ENCODE results near the gene NDNF. TPM values are rescaled to one million over a fixed set of nuclear protein-coding genes. Genes with fewer than 3 reads are reported as not detected.

Gene NDNF
- total RNA-seq, 2 donors from 2014 or later = 0.13 to 2.5 TPM

DNA sequence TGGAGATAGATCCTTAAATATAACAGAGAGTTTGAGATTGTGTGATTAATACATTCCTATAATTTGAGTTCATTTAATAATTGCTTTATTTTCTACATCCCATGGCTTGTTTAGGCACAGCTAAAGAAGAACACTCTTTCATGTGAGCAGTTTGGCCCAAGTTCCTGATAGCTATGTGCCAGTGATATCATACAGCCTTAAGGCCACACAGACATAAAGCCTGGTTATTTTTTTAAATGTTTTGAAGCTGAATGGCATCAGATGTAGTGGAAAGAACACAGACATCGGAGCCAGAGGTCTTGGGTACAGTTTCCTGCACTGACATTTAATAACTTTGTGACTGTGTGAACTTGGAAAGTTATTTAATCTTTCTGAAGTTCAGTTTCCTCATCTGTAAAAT, 7.0 kb upstream of the NDNF start:
- Mint-ChIP-seq H3K4me1 (peaks cover 4% of the 10 kb centered on the region), H3K9me3 (no peaks in the 10 kb centered on the region), H3K4me3 (no peak overlapping the region), H3K27me3 (peaks cover 30% of the 10 kb centered on the region), H3K27ac (no peak overlapping the region), H3K36me3 (ENCODE audit: low read depth) (no peaks in the 10 kb centered on the region)
- ATAC-seq (replicated peaks) = no peak

DNA sequence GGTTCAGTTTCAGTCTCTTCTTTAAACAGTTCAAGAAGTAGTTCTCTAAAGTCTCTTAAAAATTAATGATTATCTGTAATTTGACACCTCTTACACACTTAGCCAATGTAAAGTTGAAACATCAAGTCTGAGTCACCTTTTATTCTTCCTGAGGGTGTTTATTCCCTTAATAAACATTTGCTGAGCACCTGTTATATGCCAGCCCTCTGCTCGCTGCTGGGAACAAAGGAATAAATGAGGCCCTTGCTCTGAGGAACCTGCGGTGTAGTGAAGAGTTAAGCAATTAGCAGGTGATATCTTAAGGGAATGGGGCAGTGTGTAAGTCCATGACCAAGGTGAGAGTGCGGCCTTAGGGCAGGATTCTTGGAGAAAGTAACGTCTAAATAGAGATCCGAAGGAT, 5.2 kb upstream of the NDNF start:
- H3K36me3 Mint-ChIP-seq (ENCODE audit: low read depth) = peaks cover 5% of the 10 kb centered on the region
- H3K4me1 Mint-ChIP-seq = peaks cover 8% of the 10 kb centered on the region
- H3K27ac Mint-ChIP-seq = no peak overlapping the region
- no peak for ATAC-seq (replicated peaks)
- peaks cover 44% of the 10 kb centered on the region for H3K27me3 Mint-ChIP-seq
- no peak overlapping the region for H3K4me3 Mint-ChIP-seq
- H3K9me3 Mint-ChIP-seq = no peaks in the 10 kb centered on the region

DNA sequence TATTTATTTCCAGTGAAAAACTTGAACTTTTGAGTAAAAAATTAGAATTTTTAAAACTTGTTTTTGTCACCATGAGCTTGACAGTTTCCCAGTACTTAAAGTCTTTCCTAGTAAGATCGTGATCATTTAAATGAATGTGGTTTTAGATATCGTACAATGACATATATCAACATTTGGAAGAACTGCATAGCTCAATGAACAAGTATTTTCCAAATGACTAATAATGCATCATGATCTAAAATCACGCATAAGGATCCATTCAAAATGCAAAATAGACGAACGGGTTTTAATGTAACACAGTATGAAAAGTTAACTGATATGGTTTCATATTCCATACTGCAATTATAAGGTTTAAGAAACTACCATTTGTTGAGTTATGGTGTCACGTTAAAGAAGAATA, 4.1 kb upstream of the NDNF start:
- Mint-ChIP-seq H3K4me1 (peaks cover 8% of the 10 kb centered on the region), H3K27ac (no peak overlapping the region), H3K9me3 (no peaks in the 10 kb centered on the region), H3K36me3 (ENCODE audit: low read depth) (peaks cover 5% of the 10 kb centered on the region), H3K4me3 (no peak overlapping the region), H3K27me3 (peaks cover 45% of the 10 kb centered on the region)
- ATAC-seq (replicated peaks) = peak; percentile 29

DNA sequence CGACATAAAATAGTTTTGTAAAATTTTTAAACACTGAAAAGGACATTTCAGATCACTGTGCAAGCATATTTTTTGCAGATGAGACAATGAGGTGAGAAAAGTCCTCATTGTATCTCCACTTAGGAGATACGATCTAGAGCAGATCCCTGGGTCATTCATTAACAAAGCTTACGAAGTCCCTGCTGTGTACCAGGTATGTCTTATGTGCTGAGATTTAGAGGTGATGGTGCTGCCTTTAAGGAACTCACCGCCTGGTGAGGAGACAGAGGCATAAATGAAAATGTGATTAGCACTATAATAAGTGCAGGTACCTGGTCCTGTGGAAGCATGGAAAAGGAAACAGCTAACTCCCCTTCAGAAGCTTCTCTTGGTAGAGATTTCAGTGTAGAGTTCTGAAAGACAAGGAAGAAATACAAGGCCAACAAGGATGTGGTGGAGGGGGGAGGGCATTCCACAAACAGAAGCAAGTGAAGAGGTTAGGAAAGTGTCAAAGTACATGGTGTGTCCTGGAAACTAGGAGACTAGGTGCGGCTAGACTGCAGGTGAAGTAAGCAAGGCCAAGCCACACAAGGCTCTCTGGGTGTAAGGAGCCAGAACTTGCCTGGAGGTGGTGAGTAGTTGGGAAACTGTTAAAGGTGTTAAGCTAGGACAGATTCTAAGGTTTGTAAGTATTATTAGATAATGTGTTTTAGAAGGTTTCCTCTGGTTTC, 1.5 kb upstream of the NDNF start:
- Mint-ChIP-seq H3K27ac (no peak overlapping the region), H3K9me3 (no peaks in the 10 kb centered on the region), H3K4me3 (peak overlapping the region; percentile 85), H3K36me3 (ENCODE audit: low read depth) (peaks cover 11% of the 10 kb centered on the region), H3K27me3 (peaks cover 57% of the 10 kb centered on the region), H3K4me1 (peaks cover 8% of the 10 kb centered on the region)
- ATAC-seq (replicated peaks) = no peak

DNA sequence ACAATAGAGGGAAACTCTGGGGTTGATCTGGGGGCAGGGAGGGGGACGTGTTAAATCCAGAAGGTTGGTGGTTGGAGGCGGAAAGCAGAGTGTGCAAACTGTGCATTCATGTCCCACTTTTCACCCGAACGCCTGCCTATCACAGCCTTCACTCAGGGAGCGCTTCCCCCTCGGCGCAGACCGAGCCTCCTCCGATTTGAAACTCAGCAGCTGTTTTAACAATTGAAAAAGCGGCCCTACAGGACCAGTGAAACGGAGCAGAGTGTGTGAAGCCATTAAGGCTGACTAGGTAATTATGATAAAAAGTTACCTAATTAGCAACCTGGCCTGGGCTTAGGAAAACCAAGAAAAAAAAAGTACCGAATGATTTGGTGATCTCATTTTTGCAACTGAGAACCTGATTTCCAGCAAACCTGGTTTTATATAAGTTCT, 685 bp upstream of the NDNF start:
- no peak overlapping the region for H3K27ac Mint-ChIP-seq
- H3K36me3 Mint-ChIP-seq (ENCODE audit: low read depth) = peaks cover 11% of the 10 kb centered on the region
- H3K9me3 Mint-ChIP-seq = no peaks in the 10 kb centered on the region
- peaks cover 59% of the 10 kb centered on the region for H3K27me3 Mint-ChIP-seq
- H3K4me1 Mint-ChIP-seq = peaks cover 5% of the 10 kb centered on the region
- peak; percentile 5 for ATAC-seq (replicated peaks)
- peak overlapping the region; percentile 85 for H3K4me3 Mint-ChIP-seq

DNA sequence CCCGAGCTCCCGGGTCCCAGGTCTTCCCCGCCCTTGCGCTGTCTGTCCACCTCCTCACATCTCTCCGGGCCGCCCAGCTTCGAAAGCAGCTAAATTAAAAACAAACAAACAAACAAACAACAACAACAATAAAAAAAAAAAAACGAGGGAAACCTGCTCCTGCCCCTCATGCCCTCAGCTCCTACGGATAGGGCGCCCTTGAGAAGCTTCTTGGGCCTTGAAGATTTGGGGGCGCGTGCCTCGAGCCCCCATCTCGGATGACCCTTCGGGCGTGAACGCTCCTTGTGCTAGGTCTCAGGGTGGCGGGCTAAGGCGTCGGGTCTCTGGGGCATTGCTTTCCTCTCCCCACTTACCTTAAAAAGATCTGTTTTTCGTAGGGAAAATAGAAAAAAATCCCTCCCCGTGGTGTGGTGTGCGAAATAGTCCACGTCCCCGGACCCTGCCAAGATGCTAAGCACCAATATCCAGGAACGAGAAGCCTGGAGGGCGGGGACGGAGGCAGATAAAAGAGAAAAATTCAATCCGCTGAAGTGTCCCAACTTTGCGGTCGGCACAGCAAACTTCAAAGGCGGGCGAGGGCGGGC, 603 bp downstream of the NDNF start:
- H3K27me3 Mint-ChIP-seq = peaks cover 56% of the 10 kb centered on the region
- peaks cover 11% of the 10 kb centered on the region for H3K36me3 Mint-ChIP-seq (ENCODE audit: low read depth)
- peak overlapping the region; percentile 85 for H3K4me3 Mint-ChIP-seq
- H3K9me3 Mint-ChIP-seq = no peaks in the 10 kb centered on the region
- no peak overlapping the region for H3K27ac Mint-ChIP-seq
- ATAC-seq (replicated peaks) = no peak
- H3K4me1 Mint-ChIP-seq = peaks cover 5% of the 10 kb centered on the region

DNA sequence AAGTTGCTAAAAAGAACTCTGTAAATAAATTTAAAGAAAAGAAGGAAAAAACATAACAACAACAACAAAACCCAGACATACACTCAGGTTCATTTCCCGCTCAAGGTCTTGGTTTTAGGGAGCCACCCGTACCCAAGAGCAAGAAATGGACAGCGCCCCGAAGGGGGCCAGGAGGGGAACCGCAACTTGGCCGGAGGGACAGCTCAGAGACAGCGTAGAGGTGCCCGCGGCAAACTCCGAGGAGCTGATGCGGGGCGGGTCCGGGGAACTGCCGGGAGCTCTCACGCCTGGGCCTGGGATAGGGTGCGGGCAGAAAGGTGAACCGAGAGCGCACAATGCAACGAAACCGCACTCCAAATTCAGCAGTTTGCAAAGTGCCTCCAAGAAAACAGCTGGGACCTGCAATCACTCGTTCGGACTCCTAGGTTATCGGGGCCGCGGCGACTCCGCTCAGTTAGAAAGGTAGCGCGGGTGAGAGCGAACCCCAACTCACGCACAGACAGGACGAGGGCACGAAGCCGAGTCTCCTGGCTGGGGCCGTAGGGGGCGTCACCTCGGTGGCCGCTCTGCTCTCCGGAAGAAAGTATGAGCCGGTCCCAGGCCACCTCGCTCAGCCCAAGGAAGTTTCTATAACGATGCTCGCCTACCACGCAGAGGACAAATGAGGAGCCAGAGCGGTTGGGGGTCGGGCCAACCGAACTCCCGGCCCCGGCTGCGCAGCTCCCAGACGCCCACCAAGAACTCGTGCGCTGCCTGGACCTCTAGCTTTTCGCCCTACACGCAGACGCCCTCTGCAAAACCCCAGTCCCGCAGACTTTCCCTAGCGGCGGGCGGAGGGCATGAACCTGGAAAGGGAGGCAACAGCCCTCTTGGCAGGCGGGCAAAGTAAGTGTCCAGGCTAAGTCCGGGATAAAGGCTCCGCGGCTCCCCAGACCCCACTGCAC, 1.4 kb downstream of the NDNF start:
- Mint-ChIP-seq H3K27ac (no peak overlapping the region), H3K27me3 (peaks cover 56% of the 10 kb centered on the region), H3K4me3 (peak overlapping the region; percentile 85), H3K36me3 (ENCODE audit: low read depth) (peaks cover 11% of the 10 kb centered on the region), H3K4me1 (peaks cover 5% of the 10 kb centered on the region), H3K9me3 (no peaks in the 10 kb centered on the region)
- peak; percentile 15 for ATAC-seq (replicated peaks)

DNA sequence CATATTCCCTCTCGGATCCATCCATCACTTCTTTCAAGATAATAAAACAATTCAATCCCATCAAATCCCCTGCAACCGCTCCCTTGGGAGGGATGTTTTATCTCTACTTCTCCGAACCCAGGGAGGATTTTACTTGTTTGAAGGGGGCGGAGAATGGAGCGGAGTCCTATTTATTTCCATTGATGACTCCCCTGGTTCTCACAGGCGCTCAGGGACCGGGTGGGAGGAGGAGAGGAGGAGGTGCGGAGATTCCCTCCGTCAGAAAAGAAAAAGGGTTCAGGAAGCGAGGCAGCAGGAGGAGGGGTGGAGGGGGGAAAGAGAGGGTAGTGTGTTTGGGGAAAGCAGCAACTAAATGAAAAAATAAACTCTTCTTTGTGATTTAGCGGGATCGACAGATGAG, 2.1 kb downstream of the NDNF start:
- no peak for ATAC-seq (replicated peaks)
- H3K27ac Mint-ChIP-seq = no peak overlapping the region
- peaks cover 11% of the 10 kb centered on the region for H3K36me3 Mint-ChIP-seq (ENCODE audit: low read depth)
- H3K9me3 Mint-ChIP-seq = no peaks in the 10 kb centered on the region
- H3K4me3 Mint-ChIP-seq = peak overlapping the region; percentile 85
- peaks cover 5% of the 10 kb centered on the region for H3K4me1 Mint-ChIP-seq
- peaks cover 57% of the 10 kb centered on the region for H3K27me3 Mint-ChIP-seq

DNA sequence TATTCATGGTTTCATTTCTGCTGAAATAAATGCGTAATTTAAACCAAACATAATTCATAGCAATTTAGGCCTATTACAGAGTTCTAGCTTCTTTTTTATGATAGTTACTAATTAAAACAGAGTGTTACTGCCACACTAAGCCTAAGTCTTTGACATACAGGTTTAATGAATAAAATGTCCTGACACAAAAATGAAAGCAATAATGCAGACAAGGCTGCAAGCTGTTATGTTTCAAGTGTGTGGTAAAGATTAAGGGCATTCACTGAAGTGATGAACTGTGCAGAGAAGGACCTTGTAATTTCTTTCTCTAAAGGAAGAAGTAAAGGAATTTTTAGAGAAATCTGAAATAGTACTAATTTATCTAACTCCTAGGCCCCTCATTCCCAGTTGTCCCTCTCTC, 2.9 kb downstream of the NDNF start:
- no peaks in the 10 kb centered on the region for H3K9me3 Mint-ChIP-seq
- H3K4me1 Mint-ChIP-seq = peaks cover 5% of the 10 kb centered on the region
- peak overlapping the region; percentile 85 for H3K4me3 Mint-ChIP-seq
- no peak overlapping the region for H3K27ac Mint-ChIP-seq
- peaks cover 11% of the 10 kb centered on the region for H3K36me3 Mint-ChIP-seq (ENCODE audit: low read depth)
- ATAC-seq (replicated peaks) = no peak
- peaks cover 56% of the 10 kb centered on the region for H3K27me3 Mint-ChIP-seq

DNA sequence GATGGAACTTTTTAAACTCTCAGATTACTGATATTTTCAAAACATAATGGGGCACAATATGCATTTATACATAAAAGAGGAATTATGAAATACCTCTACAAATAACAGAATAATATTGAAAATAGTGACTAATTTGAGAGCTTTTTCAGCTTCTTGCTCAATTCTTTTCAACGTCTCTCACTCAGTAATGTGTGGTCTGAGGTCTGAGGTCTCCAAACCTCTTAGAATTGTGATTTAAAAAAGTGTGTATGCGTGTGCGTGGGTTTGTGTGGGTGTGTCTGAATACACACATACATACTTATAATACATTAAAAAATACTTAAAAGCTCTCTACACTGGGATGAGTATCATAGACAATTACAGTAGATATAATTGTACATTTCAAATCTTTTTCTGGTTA, 7.9 kb downstream of the NDNF start:
- no peak for ATAC-seq (replicated peaks)
- Mint-ChIP-seq H3K27me3 (peaks cover 17% of the 10 kb centered on the region), H3K4me1 (no peaks in the 10 kb centered on the region), H3K36me3 (ENCODE audit: low read depth) (no peaks in the 10 kb centered on the region), H3K27ac (no peak overlapping the region), H3K4me3 (no peak overlapping the region), H3K9me3 (no peaks in the 10 kb centered on the region)

DNA sequence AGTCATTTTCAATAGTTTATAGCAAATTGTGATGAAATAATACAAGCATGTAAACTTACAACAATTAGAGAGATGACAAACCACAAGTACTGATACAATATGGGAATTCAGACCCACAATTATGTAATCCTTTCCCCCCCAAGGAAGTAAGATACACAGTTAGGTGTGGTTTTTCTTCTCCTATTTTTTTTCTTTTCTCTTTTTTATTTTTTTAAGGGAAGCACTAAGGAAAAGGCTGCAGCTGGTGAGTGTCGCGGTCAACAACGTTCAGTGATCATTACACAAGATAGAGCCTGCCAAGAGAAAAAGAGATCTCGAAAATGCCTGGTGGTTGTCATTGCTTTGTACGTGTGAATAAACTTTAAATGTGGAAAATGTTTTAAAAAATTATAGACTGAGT, 9.8 kb downstream of the NDNF start:
- Mint-ChIP-seq H3K27ac (no peak overlapping the region), H3K36me3 (ENCODE audit: low read depth) (no peaks in the 10 kb centered on the region), H3K27me3 (peaks cover 14% of the 10 kb centered on the region)

DNA sequence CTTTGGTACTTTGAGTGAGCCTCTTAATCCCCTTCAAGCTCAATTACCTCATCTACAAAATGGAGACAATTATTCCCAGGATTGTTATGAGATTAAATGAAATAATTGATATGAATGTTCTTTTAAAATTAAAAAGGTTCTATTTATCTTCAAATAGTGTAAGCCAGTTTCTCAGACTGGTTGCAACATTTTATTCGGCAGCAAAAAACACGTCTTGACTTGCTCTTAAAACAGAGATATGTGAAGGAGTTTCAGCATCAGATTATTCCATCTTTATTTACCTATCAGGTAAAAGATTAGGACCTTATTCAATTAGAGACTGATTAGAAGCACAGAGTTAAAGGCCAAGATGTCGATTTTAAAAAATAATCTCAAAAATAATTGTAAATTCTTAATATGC, 10.5 kb downstream of the NDNF start:
- Mint-ChIP-seq H3K9me3 (no peaks in the 10 kb centered on the region), H3K27ac (no peak overlapping the region), H3K4me3 (no peak overlapping the region), H3K4me1 (no peaks in the 10 kb centered on the region), H3K27me3 (peaks cover 16% of the 10 kb centered on the region), H3K36me3 (ENCODE audit: low read depth) (no peaks in the 10 kb centered on the region)
- no peak for ATAC-seq (replicated peaks)

More for the DNA sequence above, 9.8 kb downstream of the NDNF start:
- Mint-ChIP-seq H3K4me3 (no peak overlapping the region), H3K4me1 (no peaks in the 10 kb centered on the region), H3K9me3 (no peaks in the 10 kb centered on the region)
- no peak for ATAC-seq (replicated peaks)

DNA sequence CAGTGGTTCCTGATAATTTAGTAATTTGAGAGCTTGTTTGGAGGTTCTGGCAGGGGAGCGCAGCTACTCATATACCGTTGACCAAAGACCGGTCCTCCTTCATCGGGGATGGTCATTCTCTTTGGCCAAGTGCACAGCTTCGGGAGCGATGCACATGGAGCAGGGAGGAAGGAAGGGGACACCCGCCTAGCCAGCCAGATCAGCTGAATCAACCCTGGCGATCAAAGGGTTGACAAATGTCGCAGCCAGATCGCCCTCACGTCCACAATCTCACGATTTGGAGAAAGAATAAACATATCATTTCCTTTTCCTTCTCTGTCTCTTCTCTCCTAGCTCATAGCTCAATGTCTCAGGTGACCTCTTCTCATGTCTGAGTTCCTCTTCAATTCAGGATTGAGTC, 11.1 kb downstream of the NDNF start:
- no peak for ATAC-seq (replicated peaks)
- Mint-ChIP-seq H3K27me3 (peaks cover 22% of the 10 kb centered on the region), H3K9me3 (no peaks in the 10 kb centered on the region), H3K36me3 (ENCODE audit: low read depth) (no peaks in the 10 kb centered on the region), H3K4me3 (no peak overlapping the region), H3K4me1 (no peaks in the 10 kb centered on the region), H3K27ac (no peak overlapping the region)

DNA sequence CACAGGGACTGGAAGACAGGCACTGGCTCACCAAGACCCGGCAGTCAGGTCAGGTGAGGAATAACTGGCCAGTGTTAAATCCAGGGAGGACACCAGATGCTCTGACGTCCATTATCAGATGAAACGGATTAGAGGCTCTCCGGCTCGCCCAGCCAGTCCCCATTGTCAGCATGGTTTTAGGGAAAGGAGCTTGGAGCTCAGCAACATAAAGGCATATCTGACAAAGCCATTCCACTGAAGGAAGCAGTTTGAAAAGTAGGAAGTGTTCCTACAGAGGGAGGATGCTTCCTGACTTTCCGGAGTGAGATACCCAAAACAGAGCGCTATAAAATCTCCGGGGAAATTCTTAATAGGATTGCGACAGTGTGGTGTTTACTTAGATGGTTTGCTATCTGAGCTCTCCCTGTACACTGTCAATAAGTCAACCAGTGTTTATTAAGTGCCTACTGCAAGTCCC, 14.8 kb downstream of the NDNF start:
- H3K27me3 Mint-ChIP-seq = peaks cover 14% of the 10 kb centered on the region
- H3K4me1 Mint-ChIP-seq = no peaks in the 10 kb centered on the region
- H3K9me3 Mint-ChIP-seq = no peaks in the 10 kb centered on the region
- no peak for ATAC-seq (replicated peaks)
- no peaks in the 10 kb centered on the region for H3K36me3 Mint-ChIP-seq (ENCODE audit: low read depth)
- H3K4me3 Mint-ChIP-seq = no peak overlapping the region
- H3K27ac Mint-ChIP-seq = no peak overlapping the region

All from activated T-helper 17 cell treated with anti-CD3 and anti-CD28 coated beads, Interleukin-2, amount 50 U/mL, for 72 hours (primary cell).